ENCODE measurements around the gene CLN6. TPM values are rescaled to one million over a fixed set of nuclear protein-coding genes. Genes with fewer than 3 reads are reported as not detected.

The CLN6 gene
- total RNA-seq, 1 experiment from 2014 or later = 71.9 TPM

GRCh38 chr15:68218847-68219798 is 10.4 kb downstream of the CLN6 start:
- Histone ChIP-seq H3K14ac (ENCODE audit: insufficient read depth, low read length) (no peak overlapping the region), H3K9ac (ENCODE audit: extremely low read depth, insufficient read length, low read length) (no peak overlapping the region), H3K9me3 (ENCODE audit: control insufficient read depth, low read depth, low read length) (no peaks in the 10 kb centered on the region), H2AFZ (ENCODE audit: low read length) (no peak overlapping the region), H3K23me2 (ENCODE audit: insufficient read length, low read depth, low read length, poor library complexity, severe bottlenecking) (no peaks in the 10 kb centered on the region), H3K56ac (ENCODE audit: insufficient read length, low read depth, low read length) (no peak overlapping the region), H3K18ac (ENCODE audit: insufficient read length, low read depth, low read length) (no peak overlapping the region), H4K8ac (replicated peaks; ENCODE audit: insufficient read length, low read depth, low read length) (no peak overlapping the region), H2BK12ac (ENCODE audit: insufficient read length, low read depth, low read length) (no peak overlapping the region), H2BK5ac (ENCODE audit: insufficient read length, low read length) (no peak overlapping the region), H2BK120ac (ENCODE audit: low read depth, low read length, poor library complexity, severe bottlenecking) (no peak overlapping the region), H3K27ac (ENCODE audit: insufficient read length, low read depth, low read length) (no peak overlapping the region), H3K23ac (ENCODE audit: insufficient read length, low read depth, low read length) (no peak overlapping the region), H3T11ph (ENCODE audit: low read length) (no peak overlapping the region), H3K79me2 (ENCODE audit: insufficient read depth, low read length) (peaks cover 11% of the 10 kb centered on the region; the same call in 1 of the 2 replicates), H4K91ac (ENCODE audit: insufficient read length, low read depth, low read length) (no peak overlapping the region), H2BK15ac (ENCODE audit: low read depth, low read length) (no peak overlapping the region), H4K20me1 (ENCODE audit: control insufficient read depth, insufficient read depth, insufficient read length) (no peaks in the 10 kb centered on the region), H4K5ac (ENCODE audit: insufficient read length, low read depth, low read length) (no peak overlapping the region), H3K27me3 (ENCODE audit: insufficient read depth, low read length) (no peaks in the 10 kb centered on the region), H3K4me1 (ENCODE audit: insufficient read depth, low read length) (no peaks in the 10 kb centered on the region), H3K4ac (ENCODE audit: low read depth, low read length) (no peak overlapping the region), H2BK20ac (ENCODE audit: low read depth, low read length, poor library complexity, severe bottlenecking) (no peak overlapping the region), H3K4me2 (ENCODE audit: insufficient read depth, insufficient read length, low read length) (no peak overlapping the region), H3K79me1 (ENCODE audit: insufficient read depth, low read depth, low read length, poor library complexity, severe bottlenecking) (peaks cover 17% of the 10 kb centered on the region), H2AK5ac (ENCODE audit: insufficient read length, low read length) (no peak overlapping the region)
- no CpG with 5 or more reads among the region's 9 CpGs for WGBS (ENCODE audit: extremely low coverage, insufficient read length, low lambda C conversion rate)
- H3K4me1 Mint-ChIP-seq = no peaks in the 10 kb centered on the region
- no peak for DNase-seq
- no peak for TF ChIP-seq CTCF (conservative IDR thresholded peaks at IDR 0.05)
- H3K27ac Mint-ChIP-seq = peak overlapping the region in 1 of 3 experiments; percentile 27; a peak in 1 of 7 replicates
- peaks cover 35 to 59% (median 55%) of the 10 kb centered on the region in 3 experiments for H3K36me3 Mint-ChIP-seq (ENCODE audit: insufficient read depth in 1 of 3, low read depth in 3 of 3)
- H3K27me3 Mint-ChIP-seq (ENCODE audit: low read depth) = no peaks in the 10 kb centered on the region
- H3K9me3 Mint-ChIP-seq = peaks cover 11 to 19% of the 10 kb centered on the region in 2 experiments
- no peak overlapping the region for H3K4me3 Mint-ChIP-seq

Data from H9 (cell line).